HG03439 (cell line): ENCODE results near the gene CHRNA9.
"Not testable (repeated sequence)": the region's sequence is repeated elsewhere in the genome, so short reads cannot be mapped to it uniquely, and the experiment has no call there.

ENCODE experiments used
- ATAC-seq: cut with Tn5 transposase; IDR thresholded peaks from one replicate; pipeline ENCODE4 v1.9.1; 2021; ENCODE audit warnings: mild to moderate bottlenecking, moderate library complexity; ENCODE audit not compliant: unreplicated experiment

The CHRNA9 gene

GRCh38 chr4:40378619-40379018 is 43.5 kb downstream of the CHRNA9 start:
- ATAC-seq = no peak

GRCh38 chr4:40379248-40379647 is 44.1 kb downstream of the CHRNA9 start:
- ATAC-seq = no peak

- no peak for ATAC-seq
Observed at GRCh38 chr4:40380647-40381046, 45.5 kb downstream of the CHRNA9 start.

- no peak for ATAC-seq
Observed at GRCh38 chr4:40388239-40388638, 53.1 kb downstream of the CHRNA9 start.

GRCh38 chr4:40389986-40390385 is 54.9 kb downstream of the CHRNA9 start:
- no peak for ATAC-seq

- not testable (repeated sequence) for ATAC-seq
Observed at GRCh38 chr4:40392241-40392640, 57.1 kb downstream of the CHRNA9 start.

GRCh38 chr4:40394236-40394635 is 59.1 kb downstream of the CHRNA9 start:
- no peak for ATAC-seq

- no peak for ATAC-seq
Observed at GRCh38 chr4:40395166-40395900, 60.2 kb downstream of the CHRNA9 start.

- no peak for ATAC-seq
Observed at GRCh38 chr4:40395908-40396793, 61.0 kb downstream of the CHRNA9 start.

- ATAC-seq = no peak
Observed at GRCh38 chr4:40399578-40399977, 64.4 kb downstream of the CHRNA9 start.

GRCh38 chr4:40401096-40401495 is 66.0 kb downstream of the CHRNA9 start:
- ATAC-seq = no peak

GRCh38 chr4:40401631-40402030 is 66.5 kb downstream of the CHRNA9 start:
- ATAC-seq = no peak

- ATAC-seq = no peak
Observed at GRCh38 chr4:40402556-40402955, 67.4 kb downstream of the CHRNA9 start.

GRCh38 chr4:40403081-40403480 is 67.9 kb downstream of the CHRNA9 start:
- ATAC-seq = no peak
